HEK293 (cell line): ENCODE data around the gene MAGED2.
"Not testable (repeated sequence)": the region's sequence is repeated elsewhere in the genome, so short reads cannot be mapped to it uniquely, and the experiment has no call there.

ENCODE experiments used
- CTCF ChIA-PET: fragments of 350-600 bp; formaldehyde crosslinking; extraction: SDS; loops from one replicate; lab custom pipeline; 2021; ENCODE audit warnings: antibody characterized with exemption; lab: Yijun Ruan, JAX
- POLR2A ChIA-PET: fragments of 300-600 bp; formaldehyde crosslinking; extraction: SDS; loops from one replicate; lab custom pipeline; 2020; ENCODE audit warnings: antibody characterized with exemption, inconsistent platforms; lab: Yijun Ruan, JAX
- H3K27ac ChIP-seq: fragments of 200-500 bp; sonication (Bioruptor generic); 2 replicates; pipeline ENCODE4 v1.5.1; 2014; ENCODE audit warnings: low read depth, low read length, control low read depth, inconsistent platforms; ENCODE audit errors: extremely low read depth
- H3K36me3 ChIP-seq, 2 experiments: fragments of 200-500 bp in 1 of 2; sonication (Bioruptor generic) in 1 of 2; 1 replicate in 1 of 2; 2 replicates in 1 of 2; pipeline ENCODE4 v1.5.1; 2014 to 2017; ENCODE audit warnings: inconsistent platforms in 2 of 2, low read length in 2 of 2; ENCODE audit not compliant: control insufficient read depth in 2 of 2, insufficient read depth in 1 of 2
- H3K4me1 ChIP-seq: fragments of 200-500 bp; sonication (Bioruptor generic); 2 replicates; pipeline ENCODE4 v1.5.1; 2014; ENCODE audit warnings: mild to moderate bottlenecking, low read length, inconsistent platforms; ENCODE audit not compliant: control insufficient read depth, insufficient read depth
- H3K4me3 ChIP-seq: 2 replicates; pipeline ENCODE4 v1.5.1; 2011; ENCODE audit warnings: low read depth, mild to moderate bottlenecking, control low read depth, low read length, moderate library complexity
- H3K9me3 ChIP-seq: fragments of 200-500 bp; sonication (Bioruptor generic); 2 replicates; pipeline ENCODE4 v1.5.1; 2014; ENCODE audit warnings: low read depth, low read length, inconsistent platforms; ENCODE audit not compliant: control insufficient read depth, insufficient read depth
- GLIS1 ChIP-seq: fragments of 450-650 bp; formaldehyde crosslinking; IDR thresholded peaks from 2 replicates; pipeline ENCODE4 v1.5.1; 2016; ENCODE audit warnings: missing biosample characterization, missing genetic modification characterization
- YY2 ChIP-seq: fragments of 450-650 bp; formaldehyde crosslinking; IDR thresholded peaks from 2 replicates; pipeline ENCODE4 v1.5.1; 2016; ENCODE audit warnings: missing biosample characterization, missing genetic modification characterization
- ZBTB8A ChIP-seq: fragments of 450-650 bp; formaldehyde crosslinking; IDR thresholded peaks from 2 replicates; pipeline ENCODE4 v1.5.1; 2016; ENCODE audit warnings: missing biosample characterization, missing genetic modification characterization
- ZNF114 ChIP-seq: fragments of 450-650 bp; formaldehyde crosslinking; IDR thresholded peaks from 2 replicates; pipeline ENCODE4 v1.5.0; 2017; ENCODE audit warnings: missing biosample characterization, missing genetic modification characterization
- ZNF121 ChIP-seq: fragments of 450-650 bp; formaldehyde crosslinking; IDR thresholded peaks from 2 replicates; pipeline ENCODE4 v1.5.1; 2016; ENCODE audit warnings: missing biosample characterization, missing genetic modification characterization
- ZNF132 ChIP-seq: fragments of 450-650 bp; formaldehyde crosslinking; IDR thresholded peaks from 2 replicates; pipeline ENCODE4 v1.5.1; 2017; ENCODE audit warnings: missing biosample characterization, missing genetic modification characterization, borderline replicate concordance
- ZNF133 ChIP-seq: fragments of 450-650 bp; formaldehyde crosslinking; IDR thresholded peaks from 2 replicates; pipeline ENCODE4 v1.5.1; 2016; ENCODE audit warnings: missing biosample characterization, missing genetic modification characterization
- ZNF223 ChIP-seq: fragments of 450-650 bp; formaldehyde crosslinking; IDR thresholded peaks from 2 replicates; pipeline ENCODE4 v1.5.1; 2016; ENCODE audit warnings: missing biosample characterization, missing genetic modification characterization
- ZNF544 ChIP-seq: fragments of 450-650 bp; formaldehyde crosslinking; IDR thresholded peaks from 2 replicates; pipeline ENCODE4 v1.5.0; 2017; ENCODE audit warnings: missing biosample characterization, missing genetic modification characterization
- ZNF621 ChIP-seq: fragments of 450-650 bp; formaldehyde crosslinking; IDR thresholded peaks from 2 replicates; pipeline ENCODE4 v1.5.1; 2017; ENCODE audit warnings: missing biosample characterization, missing genetic modification characterization
- ZNF654 ChIP-seq: fragments of 450-650 bp; formaldehyde crosslinking; IDR thresholded peaks from 2 replicates; pipeline ENCODE4 v1.5.1; 2016; ENCODE audit warnings: low read depth, missing biosample characterization, missing genetic modification characterization
- ZNF660 ChIP-seq: fragments of 450-650 bp; IDR thresholded peaks from 2 replicates; pipeline ENCODE4 v1.5.1; 2018; ENCODE audit warnings: missing biosample characterization, mild to moderate bottlenecking, missing genetic modification characterization
- ZNF664 ChIP-seq: fragments of 450-650 bp; formaldehyde crosslinking; IDR thresholded peaks from 2 replicates; pipeline ENCODE4 v1.5.1; 2016; ENCODE audit warnings: missing biosample characterization, missing genetic modification characterization
- ZNF707 ChIP-seq: fragments of 450-650 bp; formaldehyde crosslinking; IDR thresholded peaks from 2 replicates; pipeline ENCODE4 v1.5.1; 2016; ENCODE audit warnings: missing biosample characterization, missing genetic modification characterization
- ZSCAN30 ChIP-seq: fragments of 450-650 bp; IDR thresholded peaks from 2 replicates; pipeline ENCODE4 v1.5.1; 2018; ENCODE audit warnings: missing biosample characterization, mild to moderate bottlenecking, missing genetic modification characterization, moderate library complexity
- TF ChIP-seq, protein P1 (sequence below): fragments of 450-650 bp; formaldehyde crosslinking; IDR thresholded peaks from 2 replicates; pipeline ENCODE4 v1.5.1; 2016; ENCODE audit warnings: missing biosample characterization, missing genetic modification characterization, borderline replicate concordance

MAGED2 gene

DNA sequence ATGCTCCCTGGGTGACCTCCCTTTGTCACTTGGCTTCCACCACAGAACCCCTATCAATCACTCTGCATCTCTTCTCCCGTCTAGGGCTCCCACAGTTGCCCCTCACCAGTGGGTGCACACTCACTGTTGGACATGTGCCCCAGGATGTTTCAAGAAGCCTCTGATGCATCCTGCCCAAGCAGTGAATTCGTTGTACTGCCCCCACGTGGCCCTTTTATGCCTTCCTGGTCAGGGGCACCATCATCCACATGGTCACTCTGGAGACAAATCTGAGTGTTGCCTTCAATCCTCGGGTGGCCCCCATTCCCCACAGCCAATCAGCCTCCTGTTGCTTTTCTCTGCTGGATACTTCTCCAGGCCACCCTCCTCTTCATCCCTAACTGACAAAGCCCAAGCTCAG lies 21.6 kb upstream of the MAGED2 start (continued):
- no peak for TF ChIP-seq ZNF660 (tag by site-specific recombination)
- no peak for TF ChIP-seq ZNF114 (tag by site-specific recombination)
- TF ChIP-seq ZBTB8A (tag by site-specific recombination) = no peak

DNA sequence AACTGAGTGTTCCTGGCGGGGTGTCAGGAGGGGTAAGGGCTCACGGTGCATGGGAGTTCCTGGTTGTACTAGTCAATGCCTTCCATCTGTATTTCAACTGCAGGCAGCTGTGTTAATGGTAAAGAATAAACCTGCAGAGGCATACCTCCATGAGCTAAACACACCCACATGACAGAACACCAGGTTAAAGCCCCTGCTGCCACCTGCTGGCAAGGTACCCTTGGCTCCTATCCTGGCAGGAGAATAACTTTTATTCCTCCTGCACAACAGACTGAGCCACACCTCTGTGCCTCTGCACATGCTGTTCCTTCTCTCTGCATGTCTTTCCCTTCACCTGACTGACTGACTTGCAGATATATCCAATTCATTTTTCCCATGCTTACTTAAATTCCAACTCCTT lies 20.6 kb upstream of the MAGED2 start:
- ChIA-PET POLR2A (no interaction called here), CTCF (interaction anchor here (0.6 to 1.4 kb wide), 5 partner anchors 83 to 545 kb away, joined by 3 to 7 read pairs (median 3); no protein-coding TSS in a partner anchor)
- Histone ChIP-seq H3K4me3 (no peak overlapping the region), H3K4me1 (no peaks in the 10 kb centered on the region), H3K27ac (no peak overlapping the region), H3K9me3 (no peaks in the 10 kb centered on the region), H3K36me3 (no peaks in the 10 kb centered on the region)
- TF ChIP-seq ZNF654 (tag by site-specific recombination) = peak; percentile 26; the same call in 1 of the 2 replicates
- TF ChIP-seq ZNF223 (tag by site-specific recombination) = no peak

DNA sequence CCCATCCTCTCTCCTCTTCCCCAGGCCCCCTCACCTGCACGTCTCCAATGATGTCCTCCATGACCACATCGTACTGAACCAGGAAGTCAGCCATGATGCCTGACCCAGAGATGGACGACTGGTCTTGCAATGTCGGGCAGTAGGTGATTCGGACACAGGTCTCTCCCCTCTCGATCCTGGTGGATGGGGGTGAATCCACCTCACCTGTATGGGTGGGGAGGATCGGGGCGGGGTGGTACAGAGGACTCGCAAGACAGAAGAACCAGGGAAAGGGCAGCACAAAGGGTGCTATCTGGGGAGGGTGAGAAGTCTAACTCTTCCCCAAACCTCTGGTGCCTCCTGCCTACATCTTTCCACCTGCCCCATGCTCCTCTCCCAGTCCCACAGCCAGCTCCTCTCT lies 19.1 kb upstream of the MAGED2 start:
- H3K4me3 ChIP-seq = no peak overlapping the region
- TF ChIP-seq ZNF707 (tag by site-specific recombination) (no peak), ZNF621 (no peak), ZNF133 (tag by site-specific recombination) (no peak), GLIS1 (tag by site-specific recombination) (no peak), ZNF664 (no peak), ZNF121 (tag by site-specific recombination) (no peak), ZNF544 (tag by site-specific recombination) (no peak), ZBTB8A (tag by site-specific recombination) (no peak), ZSCAN30 (tag by site-specific recombination) (no peak), YY2 (tag by site-specific recombination) (no peak), ZNF132 (tag by site-specific recombination) (no peak)
- TF ChIP-seq, protein P1, sequence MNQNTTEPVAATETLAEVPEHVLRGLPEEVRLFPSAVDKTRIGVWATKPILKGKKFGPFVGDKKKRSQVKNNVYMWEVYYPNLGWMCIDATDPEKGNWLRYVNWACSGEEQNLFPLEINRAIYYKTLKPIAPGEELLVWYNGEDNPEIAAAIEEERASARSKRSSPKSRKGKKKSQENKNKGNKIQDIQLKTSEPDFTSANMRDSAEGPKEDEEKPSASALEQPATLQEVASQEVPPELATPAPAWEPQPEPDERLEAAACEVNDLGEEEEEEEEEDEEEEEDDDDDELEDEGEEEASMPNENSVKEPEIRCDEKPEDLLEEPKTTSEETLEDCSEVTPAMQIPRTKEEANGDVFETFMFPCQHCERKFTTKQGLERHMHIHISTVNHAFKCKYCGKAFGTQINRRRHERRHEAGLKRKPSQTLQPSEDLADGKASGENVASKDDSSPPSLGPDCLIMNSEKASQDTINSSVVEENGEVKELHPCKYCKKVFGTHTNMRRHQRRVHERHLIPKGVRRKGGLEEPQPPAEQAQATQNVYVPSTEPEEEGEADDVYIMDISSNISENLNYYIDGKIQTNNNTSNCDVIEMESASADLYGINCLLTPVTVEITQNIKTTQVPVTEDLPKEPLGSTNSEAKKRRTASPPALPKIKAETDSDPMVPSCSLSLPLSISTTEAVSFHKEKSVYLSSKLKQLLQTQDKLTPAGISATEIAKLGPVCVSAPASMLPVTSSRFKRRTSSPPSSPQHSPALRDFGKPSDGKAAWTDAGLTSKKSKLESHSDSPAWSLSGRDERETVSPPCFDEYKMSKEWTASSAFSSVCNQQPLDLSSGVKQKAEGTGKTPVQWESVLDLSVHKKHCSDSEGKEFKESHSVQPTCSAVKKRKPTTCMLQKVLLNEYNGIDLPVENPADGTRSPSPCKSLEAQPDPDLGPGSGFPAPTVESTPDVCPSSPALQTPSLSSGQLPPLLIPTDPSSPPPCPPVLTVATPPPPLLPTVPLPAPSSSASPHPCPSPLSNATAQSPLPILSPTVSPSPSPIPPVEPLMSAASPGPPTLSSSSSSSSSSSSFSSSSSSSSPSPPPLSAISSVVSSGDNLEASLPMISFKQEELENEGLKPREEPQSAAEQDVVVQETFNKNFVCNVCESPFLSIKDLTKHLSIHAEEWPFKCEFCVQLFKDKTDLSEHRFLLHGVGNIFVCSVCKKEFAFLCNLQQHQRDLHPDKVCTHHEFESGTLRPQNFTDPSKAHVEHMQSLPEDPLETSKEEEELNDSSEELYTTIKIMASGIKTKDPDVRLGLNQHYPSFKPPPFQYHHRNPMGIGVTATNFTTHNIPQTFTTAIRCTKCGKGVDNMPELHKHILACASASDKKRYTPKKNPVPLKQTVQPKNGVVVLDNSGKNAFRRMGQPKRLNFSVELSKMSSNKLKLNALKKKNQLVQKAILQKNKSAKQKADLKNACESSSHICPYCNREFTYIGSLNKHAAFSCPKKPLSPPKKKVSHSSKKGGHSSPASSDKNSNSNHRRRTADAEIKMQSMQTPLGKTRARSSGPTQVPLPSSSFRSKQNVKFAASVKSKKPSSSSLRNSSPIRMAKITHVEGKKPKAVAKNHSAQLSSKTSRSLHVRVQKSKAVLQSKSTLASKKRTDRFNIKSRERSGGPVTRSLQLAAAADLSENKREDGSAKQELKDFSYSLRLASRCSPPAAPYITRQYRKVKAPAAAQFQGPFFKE (tag by site-specific recombination) = no peak
- TF ChIP-seq, all 188 proteins: peak for 0
- H3K9me3 ChIP-seq = no peaks in the 10 kb centered on the region
- H3K36me3 ChIP-seq = no peaks in the 10 kb centered on the region
- H3K27ac ChIP-seq = no peak overlapping the region
- CTCF ChIA-PET = no interaction called here
- POLR2A ChIA-PET = no interaction called here
- H3K4me1 ChIP-seq = no peaks in the 10 kb centered on the region

DNA sequence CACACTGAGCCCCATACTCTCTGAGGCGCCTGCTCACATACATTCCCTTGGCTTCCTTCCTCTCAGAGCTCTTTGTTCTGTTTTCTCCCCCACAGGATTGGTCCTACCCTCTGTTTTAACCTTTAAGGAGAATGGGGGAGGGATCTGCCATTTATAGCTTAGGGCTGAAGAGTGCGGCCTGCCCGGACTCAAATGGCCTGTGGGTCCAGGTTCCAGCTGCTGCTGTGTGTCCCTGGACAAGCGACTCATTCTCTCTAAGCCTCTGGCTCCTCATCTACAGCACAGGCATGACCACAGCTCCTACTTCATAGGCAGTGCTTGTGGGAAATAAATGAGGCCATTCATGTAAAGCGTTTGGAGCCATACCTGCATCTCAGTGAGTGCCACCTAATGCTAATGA lies 18.1 kb upstream of the MAGED2 start:
- CTCF ChIA-PET, H3K27ac ChIP-seq, H3K36me3 ChIP-seq, H3K9me3 ChIP-seq, H3K4me3 ChIP-seq, H3K4me1 ChIP-seq, POLR2A ChIA-PET: not testable (repeated sequence)
